HG02938 (cell line): ENCODE results near the gene DCHS1.

Experiments
- ATAC-seq: cut with Tn5 transposase; IDR thresholded peaks from one replicate; pipeline ENCODE4 v1.9.1; 2021; ENCODE audit warnings: mild to moderate bottlenecking, moderate library complexity; ENCODE audit not compliant: unreplicated experiment

Gene DCHS1

DNA sequence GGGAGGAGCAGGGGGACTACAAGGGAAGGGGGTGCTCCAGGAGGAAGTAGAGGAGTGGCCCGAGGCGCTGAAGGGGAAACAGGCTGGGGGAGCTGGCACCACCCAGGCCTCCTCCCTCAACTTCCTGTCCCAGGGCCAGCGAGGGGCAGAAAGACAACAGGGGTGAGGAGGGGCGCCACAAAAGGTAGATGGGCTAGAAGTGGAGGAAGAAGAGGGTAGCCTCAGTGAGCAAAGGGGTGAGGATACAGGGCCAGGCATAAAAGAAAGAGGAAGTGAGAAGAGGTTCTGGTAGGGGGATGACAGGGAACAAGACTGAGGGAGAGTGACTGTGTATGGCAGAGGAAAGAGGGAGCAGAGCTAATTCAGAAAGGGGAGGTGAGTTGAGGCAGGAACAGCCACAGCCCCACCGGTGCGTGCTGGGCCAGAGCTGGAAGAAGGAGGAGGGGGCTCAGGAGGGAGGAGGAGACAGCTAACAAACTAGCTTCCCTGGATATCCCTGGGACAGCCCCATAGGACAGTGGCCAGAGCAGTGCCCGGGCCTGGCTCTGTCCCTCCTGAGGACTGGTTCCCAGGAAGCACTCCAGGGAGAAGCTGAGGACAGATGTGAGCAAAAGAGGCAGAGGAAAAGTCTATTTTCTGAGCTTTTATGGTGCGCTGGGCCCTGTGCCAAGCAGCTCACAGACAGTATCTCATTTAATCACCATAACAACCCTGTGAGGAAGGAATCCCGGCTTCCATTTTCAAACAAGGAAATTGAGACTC lies 8.5 kb downstream of the DCHS1 start:
- ATAC-seq: peak; percentile 96

GRCh38 chr11:6646576-6646917 lies 9.1 kb downstream of the DCHS1 start:
- no peak for ATAC-seq

GRCh38 chr11:6646071-6646470 lies 9.5 kb downstream of the DCHS1 start:
- ATAC-seq: no peak

DNA sequence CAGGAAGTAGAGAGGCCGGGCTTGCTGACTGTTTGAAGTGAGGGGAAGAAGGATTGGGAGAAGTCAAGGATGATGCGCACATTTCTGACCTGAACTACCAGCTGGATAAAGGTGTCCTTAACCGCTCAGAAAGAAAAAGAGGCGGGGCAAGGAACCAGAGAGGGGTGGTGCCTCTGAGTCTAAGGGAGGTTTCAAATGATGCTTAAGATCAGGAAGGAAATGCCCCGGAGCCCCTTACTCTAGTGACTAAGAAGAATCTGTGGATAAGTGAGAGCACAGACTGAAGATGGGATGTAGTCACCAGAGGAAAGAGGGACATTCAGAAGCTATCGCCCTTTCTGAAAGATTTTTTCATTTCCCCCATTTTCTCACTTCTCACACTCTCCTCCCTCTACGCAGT lies 12.7 kb downstream of the DCHS1 start:
- ATAC-seq: no peak

DNA sequence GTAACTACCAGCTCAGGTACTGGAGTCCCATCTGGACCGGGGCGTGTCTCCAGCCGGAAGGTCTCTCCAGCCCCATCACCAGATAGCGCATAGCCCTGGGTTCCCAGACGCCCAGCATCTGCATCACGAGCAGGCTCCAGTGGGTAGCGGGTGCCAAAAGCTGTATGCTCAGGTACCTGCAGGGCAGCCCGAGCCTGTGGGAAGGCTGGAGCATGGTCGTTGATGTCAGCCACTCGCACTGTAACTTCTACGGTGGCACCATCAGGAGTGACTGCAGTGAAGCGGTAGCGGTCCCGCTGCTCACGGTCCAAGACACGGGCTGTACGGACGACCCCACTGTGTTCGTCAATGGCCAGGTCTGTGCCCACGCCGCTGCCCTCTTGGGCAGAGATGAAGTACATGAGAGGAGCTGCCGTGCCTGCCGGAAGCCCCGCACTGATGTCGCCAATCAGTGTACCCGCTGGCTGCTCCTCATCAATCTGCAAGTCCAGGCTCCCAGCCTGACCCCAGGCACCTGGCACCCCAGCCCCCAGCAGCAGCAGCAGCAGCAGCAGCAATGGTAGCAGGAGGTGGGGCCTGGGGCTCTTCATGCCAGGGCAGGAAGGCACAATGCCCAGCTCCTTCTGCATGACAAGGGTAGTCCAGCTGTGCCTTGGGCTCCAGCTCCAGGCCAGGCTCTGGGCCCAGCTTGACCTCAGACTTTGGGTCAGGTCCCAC lies 14.5 kb downstream of the DCHS1 start:
- ATAC-seq: no peak

- ATAC-seq: no peak
These were observed 15.3 kb downstream of the DCHS1 start for GRCh38 chr11:6640036-6640984.

- ATAC-seq: no peak
These were observed 17.2 kb downstream of the DCHS1 start for GRCh38 chr11:6638429-6638828.

DNA sequence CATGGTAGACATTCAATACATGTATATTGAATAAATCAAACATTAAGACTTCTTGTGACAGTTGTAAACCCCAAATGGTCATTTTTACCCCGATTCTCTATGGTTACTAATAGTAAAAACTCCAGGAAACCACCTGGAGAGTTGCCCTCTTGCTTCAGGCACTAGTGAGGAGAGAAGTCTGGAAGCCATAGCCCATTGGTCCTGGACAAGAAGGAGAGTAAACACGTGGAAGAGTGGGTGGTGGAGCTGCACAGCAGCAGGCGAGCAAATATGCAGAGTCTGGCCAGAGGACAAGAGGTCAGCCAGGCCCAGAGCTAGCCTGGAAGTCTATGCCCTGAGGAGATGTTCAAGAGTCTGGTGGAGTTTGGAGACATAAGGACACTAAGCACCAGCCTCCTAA lies 17.7 kb downstream of the DCHS1 start:
- no peak for ATAC-seq

DNA sequence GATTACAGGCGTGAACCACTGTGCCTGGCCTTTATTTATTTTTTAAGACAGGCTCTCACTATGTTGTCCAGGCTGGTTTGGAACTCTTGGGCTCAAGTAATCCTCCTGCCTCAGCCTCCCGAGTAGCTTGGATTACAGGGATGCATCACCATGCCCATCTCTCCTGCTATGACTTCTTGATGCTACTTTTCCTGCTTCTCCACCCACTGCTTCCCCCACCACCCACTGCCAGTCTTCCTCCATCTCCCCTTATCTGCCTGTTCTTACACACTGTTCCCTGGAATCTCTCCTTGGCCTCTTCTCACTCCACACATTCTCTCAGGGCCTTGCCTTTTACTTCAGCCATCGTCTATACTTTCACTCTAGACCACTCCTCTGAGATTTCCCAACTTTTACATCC lies 19.1 kb downstream of the DCHS1 start:
- no peak for ATAC-seq

GRCh38 chr11:6635082-6635932 lies 20.3 kb downstream of the DCHS1 start:
- ATAC-seq: no peak

- no peak for ATAC-seq
These were observed 21.1 kb downstream of the DCHS1 start for GRCh38 chr11:6634534-6634933.

- ATAC-seq: no peak
These were observed 21.9 kb downstream of the DCHS1 start for GRCh38 chr11:6633422-6634408.

GRCh38 chr11:6632116-6633073 lies 23.2 kb downstream of the DCHS1 start:
- no peak for ATAC-seq

DNA sequence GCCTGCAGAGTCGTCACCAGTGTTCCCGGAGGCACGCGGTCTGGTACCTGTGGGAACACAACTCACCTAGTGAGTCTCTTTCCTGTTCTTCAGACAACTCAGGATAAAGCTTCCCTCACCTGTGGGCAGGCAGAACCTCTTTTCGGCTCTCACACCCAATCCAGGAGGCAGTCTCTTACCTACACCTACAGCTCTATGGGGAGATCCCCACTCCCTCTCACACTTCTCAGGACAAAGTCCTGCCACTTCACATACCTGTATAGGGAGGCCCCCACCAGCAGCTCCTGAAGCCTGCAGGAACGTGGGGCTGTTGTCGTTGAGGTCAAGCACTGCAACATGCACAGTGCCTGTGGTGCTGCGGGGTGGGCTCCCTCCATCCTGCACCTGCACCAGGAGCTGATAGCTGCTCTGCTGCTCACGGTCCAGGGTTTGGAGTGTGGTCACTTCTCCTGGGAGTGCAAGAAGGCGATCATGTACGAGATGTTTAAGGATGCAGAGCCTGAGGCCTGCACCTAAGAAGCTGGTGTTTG lies 24.2 kb downstream of the DCHS1 start:
- no peak for ATAC-seq

- no peak for ATAC-seq
These were observed 24.8 kb downstream of the DCHS1 start for GRCh38 chr11:6630632-6631291.

- ATAC-seq: no peak
These were observed 25.5 kb downstream of the DCHS1 start for GRCh38 chr11:6629892-6630631.

GRCh38 chr11:6629573-6629891 lies 26.1 kb downstream of the DCHS1 start:
- no peak for ATAC-seq
